ENCODE data around the gene ZIC1.

ZIC1 gene

GRCh38 chr3:147410116-147410525 lies 956 bp downstream of the ZIC1 start:
- ATAC-seq (no peak), DNase-seq (no peak)

GRCh38 chr3:147410526-147411237 lies 1.5 kb downstream of the ZIC1 start:
- no peak for DNase-seq
- ATAC-seq, result no peak

GRCh38 chr3:147411238-147411814 lies 2.2 kb downstream of the ZIC1 start:
- DNase-seq, result no peak

GRCh38 chr3:147411815-147412241 lies 2.7 kb downstream of the ZIC1 start:
- DNase-seq (no peak), ATAC-seq (no peak)

More at GRCh38 chr3:147411238-147411814, 2.2 kb downstream of the ZIC1 start:
- ATAC-seq, result no peak

- DNase-seq, result no peak
- ATAC-seq, result no peak
These were observed 3.2 kb downstream of the ZIC1 start for GRCh38 chr3:147412261-147412916.

GRCh38 chr3:147412917-147413685 lies 3.9 kb downstream of the ZIC1 start:
- ATAC-seq (no peak), DNase-seq (no peak)

- DNase-seq, result no peak
- no peak for ATAC-seq
These were observed 4.7 kb downstream of the ZIC1 start for GRCh38 chr3:147413686-147414389.

GRCh38 chr3:147414390-147415138 lies 5.4 kb downstream of the ZIC1 start:
- no peak for ATAC-seq
- no peak for DNase-seq

- no peak for ATAC-seq
- DNase-seq, result no peak
These were observed 6.1 kb downstream of the ZIC1 start for GRCh38 chr3:147415286-147415685.

- DNase-seq (no peak), ATAC-seq (no peak)
These were observed 6.7 kb downstream of the ZIC1 start for GRCh38 chr3:147415874-147416273.

GRCh38 chr3:147416931-147417330 lies 7.8 kb downstream of the ZIC1 start:
- ATAC-seq, result no peak
- DNase-seq, result no peak

GRCh38 chr3:147417551-147418295 lies 8.6 kb downstream of the ZIC1 start:
- no peak for DNase-seq
- no peak for ATAC-seq

- DNase-seq, result no peak
- no peak for ATAC-seq
These were observed 9.2 kb downstream of the ZIC1 start for GRCh38 chr3:147418371-147418781.

GRCh38 chr3:147418808-147419701 lies 9.9 kb downstream of the ZIC1 start:
- no peak for DNase-seq
- ATAC-seq, result no peak

GRCh38 chr3:147419781-147420224 lies 10.6 kb downstream of the ZIC1 start:
- DNase-seq, result no peak
- no peak for ATAC-seq

- ATAC-seq (no peak), DNase-seq (no peak)
These were observed 11.4 kb downstream of the ZIC1 start for GRCh38 chr3:147420353-147421183.

GRCh38 chr3:147421184-147421912 lies 12.2 kb downstream of the ZIC1 start:
- ATAC-seq, result no peak
- no peak for DNase-seq

GRCh38 chr3:147422196-147422595 lies 13.0 kb downstream of the ZIC1 start:
- DNase-seq (no peak), ATAC-seq (no peak)
